ENCODE data around the gene SERTAD1. TPM values are rescaled to one million over a fixed set of nuclear protein-coding genes. Genes with fewer than 3 reads are reported as not detected.
A peak's percentile ranks its signal among the peaks of the same experiment; 100 is the strongest.

The SERTAD1 gene
- total RNA-seq, 1 donor = 22.0 TPM

GRCh38 chr19:40383668-40384248 lies 42.0 kb downstream of the SERTAD1 start:
- H3K4me3 ChIP-seq (ENCODE audit: low read depth, low read length) = no peak overlapping the region
- no peak for DNase-seq (ENCODE audit: low read depth)
- no peak for TF ChIP-seq CTCF (IDR thresholded peaks at IDR 0.05; ENCODE audit: insufficient read depth, low read depth, low read length)

DNA sequence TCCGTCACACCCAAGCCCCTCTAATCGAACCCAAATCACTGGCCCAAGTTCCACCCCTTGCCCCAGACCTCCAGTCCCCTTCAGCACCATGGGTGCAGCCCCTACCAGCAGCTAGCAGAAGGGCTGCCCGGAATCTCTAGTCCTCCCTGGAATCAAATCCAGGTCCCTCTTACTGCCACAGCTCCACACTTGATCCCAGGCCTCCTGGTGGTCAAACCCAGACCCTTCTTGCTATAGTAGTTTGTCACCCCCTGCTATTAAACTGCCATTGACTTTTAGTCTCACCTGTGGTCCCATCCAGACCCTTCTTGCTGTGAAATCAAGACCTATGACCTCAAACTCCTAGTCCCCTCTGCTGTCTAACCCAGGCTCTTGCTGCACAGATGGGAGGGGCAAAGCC lies 44.5 kb downstream of the SERTAD1 start:
- no peak for DNase-seq (ENCODE audit: low read depth)
- peak; percentile 26 for TF ChIP-seq CTCF (IDR thresholded peaks at IDR 0.05; ENCODE audit: insufficient read depth, low read depth, low read length)
- no peak overlapping the region for H3K4me3 ChIP-seq (ENCODE audit: low read depth, low read length)

- no peak for DNase-seq (ENCODE audit: low read depth)
- no peak for TF ChIP-seq CTCF (IDR thresholded peaks at IDR 0.05; ENCODE audit: insufficient read depth, low read depth, low read length)
Measured at GRCh38 chr19:40380199-40381037, 45.4 kb downstream of the SERTAD1 start.

GRCh38 chr19:40379446-40380198 lies 46.2 kb downstream of the SERTAD1 start:
- H3K4me3 ChIP-seq (ENCODE audit: low read depth, low read length) = no peak overlapping the region
- no peak for DNase-seq (ENCODE audit: low read depth)
- TF ChIP-seq CTCF (IDR thresholded peaks at IDR 0.05; ENCODE audit: insufficient read depth, low read depth, low read length) = no peak

More at GRCh38 chr19:40380199-40381037, 45.4 kb downstream of the SERTAD1 start:
- H3K4me3 ChIP-seq (ENCODE audit: low read depth, low read length) = no peak overlapping the region

DNA sequence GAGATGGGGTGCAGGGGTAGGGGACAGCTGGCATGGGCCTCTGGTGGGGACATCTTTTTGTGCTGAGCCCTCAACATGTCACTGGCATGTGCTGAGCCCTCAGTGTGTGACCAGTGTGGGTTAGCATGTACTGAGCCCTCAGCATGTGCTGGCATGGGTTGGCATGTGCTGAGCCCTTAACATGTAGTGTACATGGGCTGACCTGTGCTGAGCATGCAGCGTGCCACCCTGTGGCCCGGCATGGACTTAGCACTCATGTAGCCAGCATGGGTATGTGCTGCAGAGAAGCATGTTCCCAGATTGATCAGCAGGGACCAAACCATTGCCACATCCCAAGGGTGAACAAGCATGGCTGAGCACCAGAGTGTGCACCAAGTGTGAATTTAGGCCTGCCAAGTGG lies 47.3 kb downstream of the SERTAD1 start:
- no peak for TF ChIP-seq CTCF (IDR thresholded peaks at IDR 0.05; ENCODE audit: insufficient read depth, low read depth, low read length)
- DNase-seq (ENCODE audit: low read depth) = no peak
- no peak overlapping the region for H3K4me3 ChIP-seq (ENCODE audit: low read depth, low read length)

- no peak for DNase-seq (ENCODE audit: low read depth)
- TF ChIP-seq CTCF (IDR thresholded peaks at IDR 0.05; ENCODE audit: insufficient read depth, low read depth, low read length) = no peak
- H3K4me3 ChIP-seq (ENCODE audit: low read depth, low read length) = no peak overlapping the region
Measured at GRCh38 chr19:40377876-40378385, 47.9 kb downstream of the SERTAD1 start.
